Neuronal stem cell (in vitro differentiated cells): ENCODE measurements around the gene MUC4.
"Not testable (repeated sequence)": the region's sequence is repeated elsewhere in the genome, so short reads cannot be mapped to it uniquely, and the experiment has no call there.

Experiments
- DNase-seq: peaks from one replicate; pipeline ENCODE4 v3.0.0-alpha.2; 2013; ENCODE audit warnings: low spot score
- H2AFZ ChIP-seq: one replicate; pipeline ENCODE4 v1.6.1; 2013; ENCODE audit warnings: mild to moderate bottlenecking, low read length, inconsistent platforms
- H2AK5ac ChIP-seq: 2 replicates; pipeline ENCODE4 v1.6.1; 2013; ENCODE audit warnings: low read depth, mild to moderate bottlenecking, inconsistent platforms, low read length, moderate library complexity, mixed read lengths
- H2BK120ac ChIP-seq: 2 replicates; pipeline ENCODE4 v1.6.1; 2013; ENCODE audit warnings: low read depth, mild to moderate bottlenecking, inconsistent platforms, low read length, moderate library complexity, mixed read lengths
- H2BK12ac ChIP-seq: one replicate; pipeline ENCODE4 v1.6.1; 2013; ENCODE audit warnings: low read length, inconsistent platforms
- H2BK15ac ChIP-seq: 2 replicates; pipeline ENCODE4 v1.6.1; 2013; ENCODE audit warnings: mild to moderate bottlenecking, low read length, inconsistent platforms, mixed read lengths
- H2BK5ac ChIP-seq: one replicate; pipeline ENCODE4 v1.6.1; 2013; ENCODE audit warnings: inconsistent platforms, mild to moderate bottlenecking, low read length, moderate library complexity
- H3K14ac ChIP-seq: one replicate; pipeline ENCODE4 v1.6.1; 2013; ENCODE audit warnings: low read length, inconsistent platforms
- H3K18ac ChIP-seq: 2 replicates; pipeline ENCODE4 v1.6.1; 2013; ENCODE audit warnings: low read length, inconsistent platforms
- H3K23ac ChIP-seq: 2 replicates; pipeline ENCODE4 v1.6.1; 2013; ENCODE audit warnings: low read depth, mild to moderate bottlenecking, mixed read lengths, low read length, inconsistent platforms; ENCODE audit not compliant: poor library complexity
- H3K27ac ChIP-seq: replicated peaks from 3 replicates; pipeline ENCODE4 v1.5.1; 2013; ENCODE audit warnings: low read length, inconsistent platforms
- H3K27me3 ChIP-seq, 3 experiments: 2 replicates each; pipeline ENCODE4 v1.6.1; 2013; ENCODE audit warnings: low read length in 3 of 3, mild to moderate bottlenecking in 2 of 3, inconsistent platforms in 1 of 3, low read depth in 1 of 3, mixed read lengths in 1 of 3, moderate library complexity in 1 of 3; ENCODE audit not compliant: control insufficient read depth in 3 of 3, insufficient read depth in 3 of 3
- H3K36me3 ChIP-seq, 2 donors: replicated peaks in 1 of 2; 2 replicates each; pipeline ENCODE4 v1.6.1; 2013; ENCODE audit warnings: low read length in 2 of 2; ENCODE audit not compliant: control insufficient read depth in 2 of 2, insufficient read depth in 2 of 2
- H3K4ac ChIP-seq: 2 replicates; pipeline ENCODE4 v1.6.1; 2013; ENCODE audit warnings: inconsistent platforms, mild to moderate bottlenecking, low read length, moderate library complexity
- H3K4me1 ChIP-seq, 2 donors: 1 replicate in 1 of 2; 2 replicates in 1 of 2; pipeline ENCODE4 v1.6.1; 2013; ENCODE audit warnings: low read length in 2 of 2, low read depth in 1 of 2; ENCODE audit not compliant: control insufficient read depth in 2 of 2, insufficient read depth in 1 of 2
- H3K4me2 ChIP-seq: one replicate; pipeline ENCODE4 v1.6.1; 2013; ENCODE audit warnings: mild to moderate bottlenecking, low read length, inconsistent platforms; ENCODE audit not compliant: insufficient read depth, poor library complexity, severe bottlenecking
- H3K4me3 ChIP-seq, 2 donors: 2 replicates each; pipeline ENCODE4 v1.5.1; 2013; ENCODE audit warnings: low read length in 2 of 2, mild to moderate bottlenecking in 2 of 2, inconsistent platforms in 1 of 2, moderate library complexity in 1 of 2
- H3K79me1 ChIP-seq: one replicate; pipeline ENCODE4 v1.6.1; 2013; ENCODE audit warnings: low read depth, mild to moderate bottlenecking, inconsistent platforms, low read length, moderate library complexity
- H3K9ac ChIP-seq: one replicate; pipeline ENCODE4 v1.6.1; 2013; ENCODE audit warnings: mild to moderate bottlenecking, low read depth, low read length, inconsistent platforms; ENCODE audit not compliant: poor library complexity
- H3K9me3 ChIP-seq, 2 donors: replicated peaks in 1 of 2; 2 replicates each; pipeline versions ENCODE3 to v1.6.1; 2013; ENCODE audit warnings: low read length in 2 of 2, mild to moderate bottlenecking in 2 of 2, inconsistent platforms in 1 of 2, low read depth in 1 of 2, mixed read lengths in 1 of 2, moderate library complexity in 1 of 2; ENCODE audit not compliant: control insufficient read depth in 2 of 2, insufficient read depth in 1 of 2
- H4K8ac ChIP-seq: one replicate; pipeline ENCODE4 v1.6.1; 2013; ENCODE audit warnings: low read depth, mild to moderate bottlenecking, inconsistent platforms, low read length, moderate library complexity
- H4K91ac ChIP-seq: one replicate; pipeline ENCODE4 v1.6.1; 2013; ENCODE audit warnings: low read length, low read depth, mild to moderate bottlenecking, inconsistent platforms; ENCODE audit not compliant: poor library complexity
- WGBS, 2 donors: extraction: QIAGEN DNeasy Blood & Tissue Kit; methylation state at CpG; one replicate each; pipeline ENCODE4 v1.1.7; 2013; ENCODE audit warnings: missing lambda C conversion rate in 2 of 2, mixed read lengths in 1 of 2; ENCODE audit not compliant: insufficient read length in 2 of 2, insufficient replicate concordance in 1 of 2; ENCODE audit errors: extremely low coverage in 2 of 2; 5-methylcytosine and 5-hydroxymethylcytosine counted together

Gene MUC4

DNA sequence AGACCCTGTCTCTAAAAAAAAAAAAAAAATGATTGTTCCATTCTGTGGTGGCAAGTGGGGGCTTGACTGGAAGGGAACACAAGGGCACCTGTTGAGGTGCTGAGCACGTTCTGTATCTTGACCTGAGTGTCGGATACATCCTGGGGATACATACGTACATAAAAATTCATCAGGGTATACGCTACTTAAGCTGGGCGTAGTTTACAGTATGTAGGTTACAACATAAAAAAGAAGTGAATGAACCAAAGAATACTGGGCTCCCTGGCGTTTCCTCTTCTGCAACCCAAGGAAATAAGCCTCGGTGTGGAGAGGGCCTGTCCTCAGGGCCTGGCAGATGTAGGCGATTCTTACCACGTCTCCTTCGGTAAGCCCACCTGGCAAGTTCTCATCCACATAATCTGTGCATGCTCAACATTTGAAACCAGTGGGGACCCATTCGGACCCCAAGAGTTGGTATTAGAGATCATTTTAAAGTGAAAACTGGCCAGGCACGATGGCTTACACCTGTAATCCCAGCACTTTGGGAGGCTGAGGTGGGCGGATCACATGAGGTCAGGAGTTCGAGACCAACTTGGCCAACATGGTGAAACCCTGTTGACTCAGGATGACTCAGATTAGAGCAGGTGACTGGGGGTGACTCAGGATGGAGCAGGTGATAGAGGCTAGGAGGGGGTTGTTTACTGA is 96.0 kb downstream of the MUC4 start:
- WGBS, 2 donors = no CpG with 5 or more reads among the region's 14 CpGs
- Histone ChIP-seq H2BK12ac (no peak overlapping the region), H3K9me3 (peaks cover 0 to 5% of the 10 kb centered on the region in 2 donors), H3K27ac (no peak overlapping the region), H3K36me3 (no peaks in the 10 kb centered on the region), H2AK5ac (no peak overlapping the region), H2AFZ (no peak overlapping the region), H3K23ac (no peak overlapping the region), H3K4me2 (no peak overlapping the region), H3K79me1 (no peaks in the 10 kb centered on the region), H3K27me3 (peaks cover 0 to 31% (median 0%) of the 10 kb centered on the region in 3 experiments), H3K4me3 (no peak overlapping the region), H2BK5ac (no peak overlapping the region), H3K9ac (no peak overlapping the region), H3K4me1 (peaks cover 3 to 16% of the 10 kb centered on the region in 2 donors), H3K14ac (no peak overlapping the region), H3K18ac (no peak overlapping the region), H2BK15ac (no peak overlapping the region), H3K4ac (no peak overlapping the region), H4K8ac (no peak overlapping the region), H4K91ac (no peak overlapping the region), H2BK120ac (no peak overlapping the region)
- DNase-seq = no peak

DNA sequence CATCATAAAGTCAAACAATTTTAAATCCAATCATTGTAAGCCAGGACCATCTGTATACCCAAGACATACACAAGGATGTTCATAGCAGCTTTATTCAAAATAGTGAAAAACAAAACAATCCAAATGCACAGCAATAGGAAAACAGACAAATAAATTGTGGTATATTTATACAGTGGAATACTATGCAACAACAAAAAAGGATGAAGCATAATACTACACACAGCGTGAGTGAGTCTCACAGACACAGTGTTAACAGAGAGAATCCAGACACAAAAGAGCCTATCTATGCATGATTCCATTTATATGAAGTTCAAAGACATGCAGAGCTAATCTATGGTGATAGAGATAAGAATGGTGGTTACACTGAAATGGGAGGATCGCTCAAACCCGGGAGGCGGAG is 96.6 kb downstream of the MUC4 start:
- peaks cover 0 to 26% (median 0%) of the 10 kb centered on the region in 3 experiments for H3K27me3 ChIP-seq
- no CpG with 5 or more reads among the region's 4 CpGs for WGBS, 2 donors
- H3K9me3 ChIP-seq = peaks cover 0 to 5% of the 10 kb centered on the region in 2 donors
- H2BK15ac ChIP-seq = no peak overlapping the region
- no peak overlapping the region for H3K23ac ChIP-seq
- no peak for DNase-seq
- no peak overlapping the region for H4K8ac ChIP-seq
- no peak overlapping the region for H3K4ac ChIP-seq
- no peak overlapping the region for H4K91ac ChIP-seq
- no peak overlapping the region for H3K18ac ChIP-seq
- no peak overlapping the region for H2AFZ ChIP-seq
- H2BK5ac ChIP-seq = no peak overlapping the region
- H2AK5ac ChIP-seq = no peak overlapping the region
- H3K14ac ChIP-seq = no peak overlapping the region
- no peaks in the 10 kb centered on the region for H3K36me3 ChIP-seq
- H3K4me1 ChIP-seq = peaks cover 3 to 16% of the 10 kb centered on the region in 2 donors
- no peak overlapping the region for H2BK120ac ChIP-seq
- H3K4me3 ChIP-seq = no peak overlapping the region
- no peak overlapping the region for H3K4me2 ChIP-seq
- H3K9ac ChIP-seq = no peak overlapping the region
- H3K79me1 ChIP-seq = no peaks in the 10 kb centered on the region
- no peak overlapping the region for H3K27ac ChIP-seq
- no peak overlapping the region for H2BK12ac ChIP-seq

DNA sequence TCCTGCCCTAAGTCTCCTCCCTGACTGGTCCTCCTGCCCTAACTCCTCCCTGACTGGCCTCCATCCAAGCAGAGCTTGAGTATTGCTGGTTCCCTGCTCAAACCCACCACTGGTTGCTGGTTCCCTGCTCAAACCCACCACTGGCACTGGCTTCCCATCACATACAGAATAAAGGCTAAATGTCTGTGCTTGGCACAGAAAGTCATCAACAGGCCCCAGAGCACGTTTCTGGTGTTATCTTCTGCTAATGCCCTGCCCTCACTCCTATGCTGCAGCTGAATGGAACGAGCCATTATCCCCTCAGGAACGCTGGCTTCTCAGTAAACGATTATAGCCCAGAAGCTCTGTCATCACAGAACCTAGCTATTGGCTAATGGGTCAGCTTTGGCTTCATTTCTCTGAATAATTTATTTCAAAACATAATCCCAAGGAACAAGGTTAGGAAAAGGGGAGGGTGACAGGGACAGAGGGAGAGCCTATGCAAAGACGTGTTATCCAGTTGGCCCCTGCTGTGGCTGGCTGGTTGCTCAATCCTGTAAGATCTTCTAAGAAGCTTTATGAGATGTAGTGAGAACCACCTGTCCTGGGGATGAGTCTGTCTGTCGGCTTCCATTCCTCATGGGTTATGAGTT is 97.2 kb downstream of the MUC4 start:
- no peak overlapping the region for H3K27ac ChIP-seq
- H4K91ac ChIP-seq = no peak overlapping the region
- H2BK15ac ChIP-seq = no peak overlapping the region
- H3K23ac ChIP-seq = no peak overlapping the region
- no peak overlapping the region for H3K18ac ChIP-seq
- H3K4ac ChIP-seq = no peak overlapping the region
- H3K9me3 ChIP-seq = peaks cover 0 to 5% of the 10 kb centered on the region in 2 donors
- H3K36me3 ChIP-seq = no peaks in the 10 kb centered on the region
- peaks cover 3 to 16% of the 10 kb centered on the region in 2 donors for H3K4me1 ChIP-seq
- H3K14ac ChIP-seq = peak overlapping the region; percentile 39
- no peak overlapping the region for H2BK5ac ChIP-seq
- H2BK120ac ChIP-seq = no peak overlapping the region
- no peak overlapping the region for H2BK12ac ChIP-seq
- no peak overlapping the region for H2AK5ac ChIP-seq
- H4K8ac ChIP-seq = no peak overlapping the region
- no peak overlapping the region for H3K4me2 ChIP-seq
- H3K79me1 ChIP-seq = no peaks in the 10 kb centered on the region
- H3K27me3 ChIP-seq = peaks cover 0 to 23% (median 0%) of the 10 kb centered on the region in 3 experiments
- no peak for DNase-seq
- no peak overlapping the region for H3K4me3 ChIP-seq
- WGBS, 2 donors = no CpG with 5 or more reads among the region's 6 CpGs
- no peak overlapping the region for H3K9ac ChIP-seq
- no peak overlapping the region for H2AFZ ChIP-seq

DNA sequence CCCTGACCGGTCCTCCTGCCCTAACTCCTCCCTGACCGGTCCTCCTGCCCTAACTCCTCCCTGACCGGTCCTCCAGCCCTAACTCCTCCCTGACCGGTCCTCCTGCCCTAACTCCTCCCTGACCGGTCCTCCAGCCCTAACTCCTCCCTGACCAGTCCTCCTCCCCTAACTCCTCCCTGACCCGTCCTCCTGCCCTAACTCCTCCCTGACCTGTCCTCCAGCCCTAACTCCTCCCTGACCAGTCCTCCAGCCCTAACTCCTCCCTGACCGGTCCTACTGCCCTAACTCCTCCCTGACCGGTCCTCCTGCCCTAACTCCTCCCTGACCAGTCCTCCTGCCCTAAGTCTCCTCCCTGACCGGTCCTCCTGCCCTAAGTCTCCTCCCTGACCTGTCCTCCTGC is 98.6 kb downstream of the MUC4 start:
- H2AFZ ChIP-seq, H3K4me2 ChIP-seq, H3K36me3 ChIP-seq, H2BK15ac ChIP-seq, H2AK5ac ChIP-seq, H3K18ac ChIP-seq, H3K79me1 ChIP-seq, H3K4ac ChIP-seq, H2BK5ac ChIP-seq, H3K27ac ChIP-seq, H3K4me1 ChIP-seq, H3K9ac ChIP-seq, H2BK120ac ChIP-seq, H2BK12ac ChIP-seq, DNase-seq, H3K9me3 ChIP-seq, H4K91ac ChIP-seq, H3K14ac ChIP-seq: not testable (repeated sequence)
- Histone ChIP-seq H3K4me3 (peak overlapping the region in 1 of 2 donors; percentile 1), H4K8ac (peak overlapping the region; percentile 89), H3K23ac (peak overlapping the region; percentile 29), H3K27me3 (peaks cover 0 to 23% (median 0%) of the 10 kb centered on the region in 3 experiments)
- WGBS, 2 donors = no CpG with 5 or more reads among the region's 9 CpGs
